K562 (cell line): ENCODE data around the gene HSPA14. TPM values are rescaled to one million over a fixed set of nuclear protein-coding genes. Genes with fewer than 3 reads are reported as not detected.

ENCODE experiments used
- ARID1B ChIP-seq: fragments of 450-650 bp; IDR thresholded peaks from 2 replicates; pipeline ENCODE4 v1.6.1; 2016; ENCODE audit warnings: antibody characterized with exemption, mild to moderate bottlenecking, inconsistent platforms
- CBFA2T2 ChIP-seq: fragments of 450-650 bp; conservative IDR thresholded peaks from 2 replicates; pipeline ENCODE4 v1.6.1; 2017; ENCODE audit warnings: mild to moderate bottlenecking
- CBX3 ChIP-seq, 2 experiments: IDR thresholded peaks; 1 replicate in 1 of 2; 2 replicates in 1 of 2; pipeline ENCODE4 v1.6.1; 2012; ENCODE audit warnings: inconsistent platforms in 2 of 2, low read length in 2 of 2, borderline replicate concordance in 1 of 2, control low read depth in 1 of 2
- ETV5 ChIP-seq: sonication (generic); formaldehyde crosslinking; IDR thresholded peaks from 2 replicates; pipeline ENCODE4 v1.4.0; 2020; ENCODE audit warnings: low read depth, mild to moderate bottlenecking, missing genetic modification reagents
- NCOA6 ChIP-seq: fragments of 450-650 bp; IDR thresholded peaks from 2 replicates; pipeline ENCODE4 v1.6.1; 2017; ENCODE audit warnings: mild to moderate bottlenecking
- NFYB ChIP-seq: IDR thresholded peaks from 2 replicates; pipeline ENCODE4 v1.6.1; 2011; ENCODE audit warnings: mild to moderate bottlenecking, moderate library complexity; ENCODE audit not compliant: insufficient read length; ENCODE audit errors: extremely low read depth
- NRF1 ChIP-seq, 2 experiments: fragments of 450-650 bp; IDR thresholded peaks in 1 of 2; conservative IDR thresholded peaks in 1 of 2; 2 replicates each; pipeline ENCODE4 v1.6.1; 2014; ENCODE audit warnings: mild to moderate bottlenecking in 2 of 2
- POLR2B ChIP-seq: fragments of 450-650 bp; IDR thresholded peaks from 2 replicates; pipeline ENCODE4 v1.6.1; 2018; ENCODE audit warnings: low read depth; ENCODE audit not compliant: partially characterized antibody
- SMARCA4 ChIP-seq: fragments of 450-650 bp; IDR thresholded peaks from 2 replicates; pipeline ENCODE4 v1.6.1; 2016
- TFAM ChIP-seq: fragments of 250-450 bp; sonication (Bioruptor Pico); conservative IDR thresholded peaks from 2 replicates; pipeline ENCODE4 v1.5.0; 2021; ENCODE audit warnings: mild to moderate bottlenecking, moderate library complexity
- ZNF24 ChIP-seq: fragments of 450-650 bp; IDR thresholded peaks from 2 replicates; pipeline ENCODE4 v1.6.1; 2016
- ZNF830 ChIP-seq: fragments of 250-450 bp; sonication (Bioruptor Pico); IDR thresholded peaks from 2 replicates; pipeline ENCODE4 v1.5.0; 2021; ENCODE audit warnings: mild to moderate bottlenecking
- polyA plus RNA-seq, 8 experiments: library from polyadenylated mRNA; depleted of rRNA in 4 of 8; stranded (reverse) in 5 of 8; unstranded in 3 of 8; fragments of >200 nt; fragmentation: Nextera tagmentation in 2 of 8; fragmentation: Illumina TruSeq in 1 of 8; extraction: Ambion mirVana in 2 of 8; extraction: Trizol in 1 of 8; gene quantifications; 2 replicates each; pipeline versions ENCODE4 v1.2.1 to v1.2.3, GENCODE V29; 2011 to 2014; ENCODE audit warnings: inconsistent platforms in 1 of 8, missing spikeins in 1 of 8
- total RNA-seq, 7 experiments: library from RNA; depleted of rRNA in 6 of 7; stranded (reverse); fragments of >200 nt in 6 of 7; fragmentation: Illumina TruSeq in 2 of 7; extraction: Trizol in 2 of 7; gene quantifications; 2 replicates each; pipeline versions ENCODE4 v1.2.1 to v1.2.3, GENCODE V29; 2011 to 2021; ENCODE audit warnings: low replicate concordance in 1 of 7
- TF ChIP-seq, protein P1 (sequence below): fragments of 200-600 bp; sonication (generic); IDR thresholded peaks from one replicate; pipeline ENCODE4 v1.6.1; 2012; ENCODE audit warnings: mild to moderate bottlenecking, low read depth, low read length, inconsistent platforms
- TF ChIP-seq, protein P2 (sequence below): fragments of 250-450 bp; sonication (Bioruptor Pico); IDR thresholded peaks from 2 replicates; pipeline ENCODE4 v1.9.0; 2021; ENCODE audit warnings: mild to moderate bottlenecking, inconsistent platforms
- TF ChIP-seq, protein P3 (sequence below): fragments of 200-800 bp; sonication (Bioruptor generic); IDR thresholded peaks from 2 replicates; pipeline ENCODE4 v1.6.1; 2017; ENCODE audit warnings: missing genetic modification characterization, missing compliant biosample characterization

HSPA14 gene
- total and polyA plus RNA-seq, 9 of the 15 experiments (the other 6 are each of a cell fraction or from before 2014, with no cell fraction given): 41.9 to 75.0 (median 63.2) TPM

DNA sequence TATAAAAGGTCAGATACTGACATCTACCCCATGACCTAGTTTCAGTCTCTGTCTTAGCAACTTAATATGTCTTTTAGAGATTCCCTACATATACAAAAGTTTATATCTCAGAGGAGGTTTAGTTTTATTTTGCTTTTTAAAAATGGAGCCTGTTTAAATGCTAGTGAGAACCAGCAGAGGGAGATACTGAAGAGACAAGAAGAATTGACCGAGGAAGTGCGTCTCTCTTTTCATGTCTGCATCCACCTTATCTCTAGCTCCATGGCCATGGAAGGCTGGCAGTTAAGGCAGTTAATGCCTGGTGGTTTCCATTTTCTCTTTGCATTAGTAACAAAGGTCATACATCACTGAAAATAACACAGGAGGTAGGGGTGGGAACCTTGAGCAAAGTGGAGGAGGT lies 51.2 kb downstream of the HSPA14 start (continued):
- TF ChIP-seq NCOA6 (no peak), ARID1B (peak; percentile 58), NRF1 (conservative IDR thresholded peaks at IDR 0.05 in 1 of 2, IDR thresholded peaks at IDR 0.05 in 1 of 2) (no peak), CBFA2T2 (0 out of 2 replicates have a peak, but pooled peaks have one; percentile 40), NFYB (no peak), CBX3 (IDR thresholded peaks at IDR 0.05; ENCODE audit: borderline replicate concordance in 1 of 2, low read length in 2 of 2) (peak in 1 of 2 experiments; percentile 89; a peak in 2 of 3 replicates), POLR2B (no peak), ZNF830 (CRISPR knock-in tag) (no peak), SMARCA4 (peak; percentile 62; the same call in 1 of the 2 replicates), ETV5 (CRISPR knock-in tag) (no peak), ZNF24 (no peak), TFAM (CRISPR knock-in tag) (no peak)
- TF ChIP-seq, protein P1, sequence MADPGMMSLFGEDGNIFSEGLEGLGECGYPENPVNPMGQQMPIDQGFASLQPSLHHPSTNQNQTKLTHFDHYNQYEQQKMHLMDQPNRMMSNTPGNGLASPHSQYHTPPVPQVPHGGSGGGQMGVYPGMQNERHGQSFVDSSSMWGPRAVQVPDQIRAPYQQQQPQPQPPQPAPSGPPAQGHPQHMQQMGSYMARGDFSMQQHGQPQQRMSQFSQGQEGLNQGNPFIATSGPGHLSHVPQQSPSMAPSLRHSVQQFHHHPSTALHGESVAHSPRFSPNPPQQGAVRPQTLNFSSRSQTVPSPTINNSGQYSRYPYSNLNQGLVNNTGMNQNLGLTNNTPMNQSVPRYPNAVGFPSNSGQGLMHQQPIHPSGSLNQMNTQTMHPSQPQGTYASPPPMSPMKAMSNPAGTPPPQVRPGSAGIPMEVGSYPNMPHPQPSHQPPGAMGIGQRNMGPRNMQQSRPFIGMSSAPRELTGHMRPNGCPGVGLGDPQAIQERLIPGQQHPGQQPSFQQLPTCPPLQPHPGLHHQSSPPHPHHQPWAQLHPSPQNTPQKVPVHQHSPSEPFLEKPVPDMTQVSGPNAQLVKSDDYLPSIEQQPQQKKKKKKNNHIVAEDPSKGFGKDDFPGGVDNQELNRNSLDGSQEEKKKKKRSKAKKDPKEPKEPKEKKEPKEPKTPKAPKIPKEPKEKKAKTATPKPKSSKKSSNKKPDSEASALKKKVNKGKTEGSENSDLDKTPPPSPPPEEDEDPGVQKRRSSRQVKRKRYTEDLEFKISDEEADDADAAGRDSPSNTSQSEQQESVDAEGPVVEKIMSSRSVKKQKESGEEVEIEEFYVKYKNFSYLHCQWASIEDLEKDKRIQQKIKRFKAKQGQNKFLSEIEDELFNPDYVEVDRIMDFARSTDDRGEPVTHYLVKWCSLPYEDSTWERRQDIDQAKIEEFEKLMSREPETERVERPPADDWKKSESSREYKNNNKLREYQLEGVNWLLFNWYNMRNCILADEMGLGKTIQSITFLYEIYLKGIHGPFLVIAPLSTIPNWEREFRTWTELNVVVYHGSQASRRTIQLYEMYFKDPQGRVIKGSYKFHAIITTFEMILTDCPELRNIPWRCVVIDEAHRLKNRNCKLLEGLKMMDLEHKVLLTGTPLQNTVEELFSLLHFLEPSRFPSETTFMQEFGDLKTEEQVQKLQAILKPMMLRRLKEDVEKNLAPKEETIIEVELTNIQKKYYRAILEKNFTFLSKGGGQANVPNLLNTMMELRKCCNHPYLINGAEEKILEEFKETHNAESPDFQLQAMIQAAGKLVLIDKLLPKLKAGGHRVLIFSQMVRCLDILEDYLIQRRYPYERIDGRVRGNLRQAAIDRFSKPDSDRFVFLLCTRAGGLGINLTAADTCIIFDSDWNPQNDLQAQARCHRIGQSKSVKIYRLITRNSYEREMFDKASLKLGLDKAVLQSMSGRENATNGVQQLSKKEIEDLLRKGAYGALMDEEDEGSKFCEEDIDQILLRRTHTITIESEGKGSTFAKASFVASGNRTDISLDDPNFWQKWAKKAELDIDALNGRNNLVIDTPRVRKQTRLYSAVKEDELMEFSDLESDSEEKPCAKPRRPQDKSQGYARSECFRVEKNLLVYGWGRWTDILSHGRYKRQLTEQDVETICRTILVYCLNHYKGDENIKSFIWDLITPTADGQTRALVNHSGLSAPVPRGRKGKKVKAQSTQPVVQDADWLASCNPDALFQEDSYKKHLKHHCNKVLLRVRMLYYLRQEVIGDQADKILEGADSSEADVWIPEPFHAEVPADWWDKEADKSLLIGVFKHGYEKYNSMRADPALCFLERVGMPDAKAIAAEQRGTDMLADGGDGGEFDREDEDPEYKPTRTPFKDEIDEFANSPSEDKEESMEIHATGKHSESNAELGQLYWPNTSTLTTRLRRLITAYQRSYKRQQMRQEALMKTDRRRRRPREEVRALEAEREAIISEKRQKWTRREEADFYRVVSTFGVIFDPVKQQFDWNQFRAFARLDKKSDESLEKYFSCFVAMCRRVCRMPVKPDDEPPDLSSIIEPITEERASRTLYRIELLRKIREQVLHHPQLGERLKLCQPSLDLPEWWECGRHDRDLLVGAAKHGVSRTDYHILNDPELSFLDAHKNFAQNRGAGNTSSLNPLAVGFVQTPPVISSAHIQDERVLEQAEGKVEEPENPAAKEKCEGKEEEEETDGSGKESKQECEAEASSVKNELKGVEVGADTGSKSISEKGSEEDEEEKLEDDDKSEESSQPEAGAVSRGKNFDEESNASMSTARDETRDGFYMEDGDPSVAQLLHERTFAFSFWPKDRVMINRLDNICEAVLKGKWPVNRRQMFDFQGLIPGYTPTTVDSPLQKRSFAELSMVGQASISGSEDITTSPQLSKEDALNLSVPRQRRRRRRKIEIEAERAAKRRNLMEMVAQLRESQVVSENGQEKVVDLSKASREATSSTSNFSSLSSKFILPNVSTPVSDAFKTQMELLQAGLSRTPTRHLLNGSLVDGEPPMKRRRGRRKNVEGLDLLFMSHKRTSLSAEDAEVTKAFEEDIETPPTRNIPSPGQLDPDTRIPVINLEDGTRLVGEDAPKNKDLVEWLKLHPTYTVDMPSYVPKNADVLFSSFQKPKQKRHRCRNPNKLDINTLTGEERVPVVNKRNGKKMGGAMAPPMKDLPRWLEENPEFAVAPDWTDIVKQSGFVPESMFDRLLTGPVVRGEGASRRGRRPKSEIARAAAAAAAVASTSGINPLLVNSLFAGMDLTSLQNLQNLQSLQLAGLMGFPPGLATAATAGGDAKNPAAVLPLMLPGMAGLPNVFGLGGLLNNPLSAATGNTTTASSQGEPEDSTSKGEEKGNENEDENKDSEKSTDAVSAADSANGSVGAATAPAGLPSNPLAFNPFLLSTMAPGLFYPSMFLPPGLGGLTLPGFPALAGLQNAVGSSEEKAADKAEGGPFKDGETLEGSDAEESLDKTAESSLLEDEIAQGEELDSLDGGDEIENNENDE: no peak
- TF ChIP-seq, protein P2, sequence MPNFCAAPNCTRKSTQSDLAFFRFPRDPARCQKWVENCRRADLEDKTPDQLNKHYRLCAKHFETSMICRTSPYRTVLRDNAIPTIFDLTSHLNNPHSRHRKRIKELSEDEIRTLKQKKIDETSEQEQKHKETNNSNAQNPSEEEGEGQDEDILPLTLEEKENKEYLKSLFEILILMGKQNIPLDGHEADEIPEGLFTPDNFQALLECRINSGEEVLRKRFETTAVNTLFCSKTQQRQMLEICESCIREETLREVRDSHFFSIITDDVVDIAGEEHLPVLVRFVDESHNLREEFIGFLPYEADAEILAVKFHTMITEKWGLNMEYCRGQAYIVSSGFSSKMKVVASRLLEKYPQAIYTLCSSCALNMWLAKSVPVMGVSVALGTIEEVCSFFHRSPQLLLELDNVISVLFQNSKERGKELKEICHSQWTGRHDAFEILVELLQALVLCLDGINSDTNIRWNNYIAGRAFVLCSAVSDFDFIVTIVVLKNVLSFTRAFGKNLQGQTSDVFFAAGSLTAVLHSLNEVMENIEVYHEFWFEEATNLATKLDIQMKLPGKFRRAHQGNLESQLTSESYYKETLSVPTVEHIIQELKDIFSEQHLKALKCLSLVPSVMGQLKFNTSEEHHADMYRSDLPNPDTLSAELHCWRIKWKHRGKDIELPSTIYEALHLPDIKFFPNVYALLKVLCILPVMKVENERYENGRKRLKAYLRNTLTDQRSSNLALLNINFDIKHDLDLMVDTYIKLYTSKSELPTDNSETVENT (CRISPR knock-in tag): no peak
- TF ChIP-seq, protein P3, sequence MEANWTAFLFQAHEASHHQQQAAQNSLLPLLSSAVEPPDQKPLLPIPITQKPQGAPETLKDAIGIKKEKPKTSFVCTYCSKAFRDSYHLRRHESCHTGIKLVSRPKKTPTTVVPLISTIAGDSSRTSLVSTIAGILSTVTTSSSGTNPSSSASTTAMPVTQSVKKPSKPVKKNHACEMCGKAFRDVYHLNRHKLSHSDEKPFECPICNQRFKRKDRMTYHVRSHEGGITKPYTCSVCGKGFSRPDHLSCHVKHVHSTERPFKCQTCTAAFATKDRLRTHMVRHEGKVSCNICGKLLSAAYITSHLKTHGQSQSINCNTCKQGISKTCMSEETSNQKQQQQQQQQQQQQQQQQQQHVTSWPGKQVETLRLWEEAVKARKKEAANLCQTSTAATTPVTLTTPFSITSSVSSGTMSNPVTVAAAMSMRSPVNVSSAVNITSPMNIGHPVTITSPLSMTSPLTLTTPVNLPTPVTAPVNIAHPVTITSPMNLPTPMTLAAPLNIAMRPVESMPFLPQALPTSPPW (CRISPR knock-in tag): peak; percentile 38; the same call in 1 of the 2 replicates
